MM.1S (cell line): ENCODE results near the gene CCDC9.

Experiments
- DNase-seq: peaks from one replicate; pipeline ENCODE4 v3.0.0-alpha.2; 2015
- H2AFZ ChIP-seq: fragments of 300-600 bp; sonication (generic); 2 replicates; pipeline ENCODE4 v1.6.0; 2016; ENCODE audit warnings: antibody characterized with exemption, low read length
- H3F3A ChIP-seq: fragments of 300-600 bp; sonication (generic); 2 replicates; pipeline ENCODE4 v1.6.1; 2016; ENCODE audit warnings: mild to moderate bottlenecking, antibody characterized with exemption, low read length, moderate library complexity, mixed read lengths; ENCODE audit not compliant: insufficient read depth
- H3K27ac ChIP-seq: fragments of 300-600 bp; sonication (generic); 2 replicates; pipeline ENCODE4 v1.5.1; 2016; ENCODE audit warnings: mild to moderate bottlenecking, low read length
- H3K27me3 ChIP-seq: fragments of 300-600 bp; sonication (generic); replicated peaks from 2 replicates; pipeline ENCODE4 v1.6.0; 2016; ENCODE audit warnings: low read length; ENCODE audit not compliant: insufficient read depth
- H3K36me3 ChIP-seq: fragments of 300-600 bp; sonication (generic); replicated peaks from 2 replicates; pipeline ENCODE4 v1.6.1; 2016; ENCODE audit warnings: mild to moderate bottlenecking, low read length, mixed read lengths; ENCODE audit not compliant: insufficient read depth
- H3K4me1 ChIP-seq: fragments of 300-600 bp; sonication (generic); 2 replicates; pipeline ENCODE4 v1.6.1; 2016; ENCODE audit warnings: low read length, mixed read lengths
- H3K4me2 ChIP-seq: fragments of 300-600 bp; sonication (generic); 2 replicates; pipeline ENCODE4 v1.6.0; 2016; ENCODE audit warnings: low read depth, low read length
- H3K4me3 ChIP-seq: fragments of 300-600 bp; sonication (generic); 2 replicates; pipeline ENCODE4 v1.5.1; 2016; ENCODE audit warnings: low read length, mixed read lengths
- H3K79me2 ChIP-seq: fragments of 300-600 bp; sonication (generic); 2 replicates; pipeline ENCODE4 v1.6.1; 2016; ENCODE audit warnings: mixed run types, low read length, mixed read lengths
- H3K9ac ChIP-seq: fragments of 300-600 bp; sonication (generic); 2 replicates; pipeline ENCODE4 v1.6.1; 2016; ENCODE audit warnings: low read length, mixed read lengths
- H3K9me2 ChIP-seq: fragments of 300-600 bp; sonication (generic); replicated peaks from 2 replicates; pipeline ENCODE4 v1.6.1; 2016; ENCODE audit warnings: mild to moderate bottlenecking, low read length, mixed read lengths; ENCODE audit not compliant: insufficient read depth
- H3K9me3 ChIP-seq: fragments of 300-600 bp; sonication (generic); replicated peaks from 2 replicates; pipeline ENCODE4 v1.6.1; 2016; ENCODE audit warnings: mild to moderate bottlenecking, low read length, mixed read lengths; ENCODE audit not compliant: insufficient read depth
- H4K20me1 ChIP-seq: fragments of 300-600 bp; sonication (generic); 2 replicates; pipeline ENCODE4 v1.6.1; 2016; ENCODE audit warnings: mild to moderate bottlenecking, low read length, moderate library complexity, mixed read lengths; ENCODE audit not compliant: insufficient read depth
- CTCF ChIP-seq: fragments of 300-600 bp; sonication (generic); IDR thresholded peaks from 2 replicates; pipeline ENCODE4 v1.5.1; 2016; ENCODE audit warnings: antibody characterized with exemption, low read length, mixed read lengths
- EZH2 ChIP-seq: fragments of 300-600 bp; sonication (generic); optimal IDR thresholded peaks from 2 replicates; pipeline ENCODE3; 2017; ENCODE audit warnings: low read depth, mild to moderate bottlenecking, antibody characterized with exemption, low read length, mixed read lengths
- EZH2phosphoT487 ChIP-seq: fragments of 300-600 bp; sonication (generic); IDR thresholded peaks from 2 replicates; pipeline ENCODE4 v1.6.1; 2018; ENCODE audit warnings: antibody characterized with exemption, low read length

Gene CCDC9

GRCh38 chr19:47313754-47314295, 57.5 kb downstream of the CCDC9 start:
- no peak overlapping the region for H3K4me3 ChIP-seq
- TF ChIP-seq EZH2phosphoT487, result no peak
- no peak for TF ChIP-seq EZH2
- TF ChIP-seq CTCF, result no peak
- H3K9me2 ChIP-seq, result no peaks in the 10 kb centered on the region
- H2AFZ ChIP-seq, result no peak overlapping the region
- no peaks in the 10 kb centered on the region for H4K20me1 ChIP-seq
- no peaks in the 10 kb centered on the region for H3F3A ChIP-seq
- no peak overlapping the region for H3K4me2 ChIP-seq
- H3K27me3 ChIP-seq, result peaks cover 75% of the 10 kb centered on the region
- no peaks in the 10 kb centered on the region for H3K36me3 ChIP-seq
- no peak overlapping the region for H3K9ac ChIP-seq
- H3K9me3 ChIP-seq, result no peaks in the 10 kb centered on the region
- no peaks in the 10 kb centered on the region for H3K4me1 ChIP-seq
- H3K79me2 ChIP-seq, result no peaks in the 10 kb centered on the region
- no peak for DNase-seq
- no peak overlapping the region for H3K27ac ChIP-seq

- no peak overlapping the region for H2AFZ ChIP-seq
- H3K27me3 ChIP-seq, result peaks cover 75% of the 10 kb centered on the region
- H3F3A ChIP-seq, result no peaks in the 10 kb centered on the region
- no peaks in the 10 kb centered on the region for H3K36me3 ChIP-seq
- no peak overlapping the region for H3K27ac ChIP-seq
- no peak overlapping the region for H3K4me3 ChIP-seq
- H3K4me1 ChIP-seq, result no peaks in the 10 kb centered on the region
- TF ChIP-seq EZH2phosphoT487, result no peak
- no peak for TF ChIP-seq EZH2
- no peak for TF ChIP-seq CTCF
- no peaks in the 10 kb centered on the region for H4K20me1 ChIP-seq
- no peaks in the 10 kb centered on the region for H3K9me3 ChIP-seq
- no peaks in the 10 kb centered on the region for H3K79me2 ChIP-seq
- H3K9ac ChIP-seq, result no peak overlapping the region
- H3K9me2 ChIP-seq, result no peaks in the 10 kb centered on the region
- DNase-seq, result peak; percentile 24
- H3K4me2 ChIP-seq, result 0 out of 2 replicates have a peak overlapping the region, but pooled peaks have one; percentile 15
Observed at GRCh38 chr19:47315125-47315821, 58.9 kb downstream of the CCDC9 start.

- Histone ChIP-seq H4K20me1 (no peaks in the 10 kb centered on the region), H3K9ac (no peak overlapping the region), H3F3A (no peaks in the 10 kb centered on the region), H3K27ac (no peak overlapping the region), H3K4me3 (no peak overlapping the region), H3K9me3 (no peaks in the 10 kb centered on the region), H3K79me2 (no peaks in the 10 kb centered on the region), H3K4me1 (no peaks in the 10 kb centered on the region), H2AFZ (no peak overlapping the region), H3K36me3 (no peaks in the 10 kb centered on the region), H3K4me2 (no peak overlapping the region), H3K27me3 (peaks cover 71% of the 10 kb centered on the region), H3K9me2 (no peaks in the 10 kb centered on the region)
- DNase-seq, result no peak
- no peak for TF ChIP-seq EZH2phosphoT487
- no peak for TF ChIP-seq EZH2
- TF ChIP-seq CTCF, result no peak
Observed at GRCh38 chr19:47316513-47316912, 60.2 kb downstream of the CCDC9 start.
